CD1c-positive myeloid dendritic cell (primary cell): Measurements from ENCODE around the gene MFSD6.
A peak's percentile ranks its signal among the peaks of the same experiment; 100 is the strongest.
"Not testable (repeated sequence)": the region's sequence is repeated elsewhere in the genome, so short reads cannot be mapped to it uniquely, and the experiment has no call there.

Experiments
- DNase-seq: peaks from one replicate; pipeline ENCODE4 v3.0.0-alpha.2; 2016; ENCODE audit errors: extremely low spot score

The MFSD6 gene

DNA sequence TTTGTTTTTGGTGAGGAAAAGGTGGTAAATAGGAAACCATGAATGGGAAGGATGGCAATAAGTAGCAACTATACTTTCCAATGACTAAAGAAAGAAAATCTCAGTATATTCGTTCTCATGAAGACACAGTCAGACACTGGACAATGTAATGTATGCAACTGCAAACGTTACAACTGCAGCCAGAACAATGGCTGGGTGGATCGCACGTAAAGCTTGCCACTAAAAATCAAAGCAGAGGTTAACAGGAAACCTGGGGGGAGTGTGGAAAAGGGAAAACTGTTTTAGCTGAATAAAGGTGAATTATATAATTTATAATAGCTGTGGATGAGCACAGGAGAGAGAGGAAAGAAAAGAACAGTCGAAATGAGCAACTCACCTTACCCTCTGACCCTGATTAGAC, 93.1 kb downstream of the MFSD6 start:
- no peak for DNase-seq

DNA sequence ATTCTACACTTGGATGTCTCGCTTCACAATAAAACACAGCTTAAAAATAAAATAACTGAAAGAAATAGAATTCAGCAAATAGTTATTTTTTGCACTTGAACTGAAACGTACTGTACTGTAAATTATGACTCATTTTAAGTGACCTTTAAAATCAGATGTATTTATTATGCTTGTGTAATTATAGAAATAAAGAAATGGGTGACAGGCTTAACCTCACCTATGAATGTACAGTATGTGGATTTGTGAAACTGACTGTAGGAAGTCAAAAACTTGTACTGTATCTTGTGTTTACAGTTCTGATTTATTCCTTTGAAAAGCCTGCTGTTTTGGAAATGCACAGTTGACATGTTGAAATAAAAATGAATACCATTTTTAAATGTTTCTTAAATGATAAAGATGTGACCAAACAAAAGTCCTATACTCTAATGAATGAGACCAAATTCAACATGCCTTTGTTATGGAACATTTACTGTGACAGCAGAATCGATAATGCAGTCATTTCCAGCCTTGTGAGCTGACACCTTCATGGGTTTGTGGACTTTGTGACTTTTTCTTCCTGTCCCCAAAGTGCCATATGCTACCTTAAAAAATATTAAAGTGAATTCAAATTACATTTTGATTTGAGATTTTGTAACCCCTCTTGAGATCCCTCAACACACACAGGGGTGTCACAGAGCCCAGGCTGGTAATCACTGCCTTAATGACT, 93.7 kb downstream of the MFSD6 start:
- no peak for DNase-seq

DNA sequence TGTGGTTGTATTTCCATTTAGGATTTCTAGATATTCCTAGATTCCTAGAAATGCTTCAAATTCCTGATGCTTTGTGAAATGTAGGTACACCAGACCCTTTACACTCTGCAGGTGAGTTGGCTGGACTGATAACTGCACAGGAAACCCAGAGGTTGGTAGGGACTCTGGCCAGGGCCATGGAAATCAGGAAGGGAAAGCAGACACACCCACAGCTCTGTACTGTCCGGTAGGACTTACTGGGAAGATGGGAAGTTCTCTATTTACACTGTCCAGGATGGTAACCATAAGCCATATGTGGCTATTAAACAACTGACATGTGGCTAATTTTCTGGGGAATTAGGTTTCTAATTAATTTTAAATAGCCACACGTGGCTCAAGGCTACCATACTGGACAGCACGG, 94.9 kb downstream of the MFSD6 start:
- no peak for DNase-seq

DNA sequence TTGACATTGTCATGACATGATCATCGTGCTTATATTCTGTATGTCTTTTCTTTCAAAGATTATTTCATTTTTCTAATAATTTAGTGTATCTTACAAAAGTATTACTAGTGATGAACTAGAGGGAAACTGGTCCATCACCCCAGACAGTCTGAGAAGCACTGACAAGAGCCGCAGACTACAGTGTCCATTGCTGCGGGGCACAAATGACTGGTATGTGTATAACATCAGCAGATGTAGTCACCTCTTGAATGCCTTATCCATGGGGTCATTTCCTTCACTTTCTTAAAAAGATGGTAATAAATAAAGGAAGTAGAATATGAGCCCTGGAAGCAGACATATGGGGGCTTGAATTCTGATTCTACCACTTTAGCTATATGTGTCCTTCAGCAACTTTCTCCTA, 96.8 kb downstream of the MFSD6 start:
- no peak for DNase-seq

DNA sequence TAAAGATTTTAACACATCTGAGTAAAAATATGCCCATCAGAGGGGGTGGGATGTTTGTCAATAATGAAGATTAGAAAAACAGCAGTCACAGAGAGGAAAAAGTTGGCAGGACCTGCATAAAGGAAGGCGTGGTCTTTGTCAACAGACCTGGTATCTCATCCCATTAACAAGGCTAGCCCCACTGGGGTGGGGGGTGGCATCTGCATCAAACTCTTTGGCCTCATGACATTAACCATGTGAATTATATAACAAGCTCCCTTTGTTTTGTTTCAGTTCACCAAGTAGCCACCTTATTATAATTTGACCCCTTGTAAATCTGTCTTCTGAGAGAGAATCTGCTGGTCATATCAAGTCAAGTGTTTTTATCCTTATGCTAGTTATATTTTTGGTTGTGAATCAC, 97.5 kb downstream of the MFSD6 start:
- no peak for DNase-seq

DNA sequence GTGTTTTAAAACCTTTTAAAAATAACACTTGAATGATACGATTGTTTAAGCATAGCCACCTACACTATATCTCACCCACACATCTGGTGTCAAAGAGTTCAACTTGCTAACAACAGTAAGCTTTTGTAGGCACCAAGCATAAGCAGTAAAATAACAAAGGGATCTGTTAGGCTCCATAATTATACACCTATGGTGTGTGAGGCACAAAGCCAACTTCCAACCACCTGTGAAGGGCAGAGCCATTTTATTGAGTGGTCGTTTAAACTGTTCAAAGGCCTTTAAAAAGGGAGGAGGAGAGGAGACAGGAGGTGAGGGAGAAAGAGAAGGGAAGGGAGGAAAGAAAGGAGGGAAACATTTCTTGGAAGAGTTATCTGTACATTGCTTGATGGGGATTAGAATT, 98.5 kb downstream of the MFSD6 start:
- no peak for DNase-seq

- DNase-seq = no peak
Measured at GRCh38 chr2:190507135-190507534, 99.0 kb downstream of the MFSD6 start.

DNA sequence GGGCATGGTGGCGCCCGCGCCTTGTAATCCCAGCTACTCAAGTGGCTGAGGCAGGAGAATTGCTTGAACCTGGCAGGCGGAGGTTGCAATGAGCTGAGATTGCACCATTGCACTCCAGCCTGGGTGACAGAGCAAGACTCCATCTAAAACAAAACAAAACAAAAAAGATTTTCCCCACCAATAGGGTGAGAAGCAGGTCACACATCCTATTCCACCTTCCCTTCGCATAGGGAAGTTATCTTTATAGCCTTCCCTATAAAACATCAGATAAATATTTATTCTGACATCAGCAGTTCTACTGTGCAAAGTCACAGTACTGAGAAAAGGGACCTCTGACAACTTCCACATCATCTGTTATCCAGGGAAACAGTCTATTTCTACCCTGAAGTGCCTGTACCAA, 101.7 kb downstream of the MFSD6 start:
- not testable (repeated sequence) for DNase-seq

DNA sequence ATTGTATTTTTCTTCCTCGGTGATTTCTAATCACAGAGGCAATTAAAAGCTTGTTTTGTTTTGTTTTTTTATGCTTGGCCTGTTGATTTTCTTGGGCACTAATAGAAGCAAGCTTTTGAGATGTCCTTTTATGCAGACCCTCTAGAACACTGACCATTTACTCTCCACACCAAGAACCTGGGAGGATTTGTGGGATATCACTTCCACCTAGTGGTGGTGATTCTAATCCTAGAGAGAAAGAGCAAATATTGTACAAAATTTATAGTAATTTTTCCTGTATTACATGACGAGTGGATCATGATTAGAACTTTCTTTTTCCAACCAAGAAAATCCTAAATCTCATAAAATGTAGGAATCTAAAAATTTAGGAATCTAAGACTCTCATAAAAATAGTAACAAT, 102.9 kb downstream of the MFSD6 start:
- DNase-seq = no peak

DNA sequence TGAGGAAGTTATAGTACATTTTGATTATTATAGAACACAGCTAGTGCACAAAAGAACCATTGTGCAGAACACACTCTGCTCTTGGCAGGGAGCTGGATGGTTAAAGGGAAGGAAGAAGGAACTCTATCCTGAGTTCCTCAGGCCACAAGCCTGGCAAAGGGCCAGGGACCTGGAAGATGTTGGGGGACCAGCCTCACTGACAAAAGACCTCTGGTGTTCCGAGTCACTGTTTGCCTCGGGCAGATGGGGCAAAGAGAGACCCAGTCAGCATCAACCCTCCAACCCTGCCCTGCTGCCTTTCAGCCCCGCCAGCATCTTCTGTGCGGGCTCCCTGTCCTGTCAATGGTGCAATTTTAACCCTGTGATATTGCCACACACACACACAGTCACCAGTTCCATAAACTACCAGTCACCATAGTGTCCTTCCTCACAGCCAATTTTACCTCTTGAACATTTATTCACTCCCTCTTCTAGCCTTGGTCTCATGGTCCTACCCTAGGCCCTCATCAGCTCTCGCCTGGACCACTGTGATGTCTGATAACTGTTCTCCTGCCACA, 104.5 kb downstream of the MFSD6 start:
- DNase-seq = no peak

GRCh38 chr2:190513877-190514276, 105.7 kb downstream of the MFSD6 start:
- no peak for DNase-seq

DNA sequence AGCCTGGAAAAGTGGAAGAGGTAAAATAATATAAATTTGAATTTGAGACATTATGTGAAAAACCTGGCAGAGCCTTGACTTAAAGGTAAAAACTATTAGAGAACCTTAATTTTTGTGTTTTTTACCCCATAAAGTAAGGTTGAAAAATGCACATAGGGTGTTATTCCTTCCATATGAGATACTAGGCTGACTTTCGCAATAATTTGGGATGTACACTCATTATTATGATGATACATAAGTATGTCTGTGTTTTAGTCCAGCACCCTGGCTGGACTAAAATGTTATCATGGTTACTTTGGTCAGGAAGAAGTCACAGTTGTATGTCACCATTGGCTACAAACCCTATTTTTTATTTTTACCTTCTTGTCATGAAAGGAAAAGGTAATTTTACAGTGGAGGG, 106.5 kb downstream of the MFSD6 start:
- no peak for DNase-seq

DNA sequence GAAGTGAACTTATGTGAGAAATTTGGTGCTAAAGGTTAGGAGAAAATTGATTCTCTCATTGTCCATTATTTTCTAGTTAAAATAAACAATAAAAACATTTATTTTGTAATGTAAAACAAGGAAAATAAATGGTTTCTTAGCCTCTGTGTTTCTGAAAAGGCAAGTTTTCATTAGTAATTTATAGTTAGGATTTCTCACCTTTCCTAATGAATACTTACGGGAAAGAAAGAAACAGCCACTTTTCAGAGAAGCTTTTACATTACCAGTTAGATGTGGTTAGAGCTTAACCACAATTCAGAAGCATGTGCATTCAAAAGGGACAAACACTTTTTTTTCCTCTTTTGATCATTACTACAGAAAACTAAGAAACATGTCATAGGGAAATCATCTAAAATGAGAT, 107.5 kb downstream of the MFSD6 start:
- no peak for DNase-seq

DNA sequence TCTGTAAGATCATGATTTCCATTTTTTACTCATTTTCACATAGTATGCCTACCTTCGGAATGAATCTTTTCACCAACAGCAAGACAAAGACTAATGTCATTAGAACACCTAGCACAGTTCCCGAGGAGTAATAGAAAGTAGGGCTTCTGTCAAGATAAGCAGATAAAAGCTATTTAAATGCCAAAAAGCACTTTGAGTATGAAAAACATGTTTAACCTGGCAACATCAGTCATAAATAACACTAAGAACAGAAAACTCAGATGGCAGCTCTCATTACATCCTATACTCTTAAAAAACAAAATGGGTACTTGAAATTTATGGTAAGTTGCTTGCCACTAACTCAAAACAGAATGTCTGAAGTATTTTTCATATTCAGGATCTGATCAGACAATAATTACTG, 109.3 kb downstream of the MFSD6 start:
- no peak for DNase-seq

- DNase-seq = no peak
Measured at GRCh38 chr2:190519975-190520767, 112.0 kb downstream of the MFSD6 start.

DNA sequence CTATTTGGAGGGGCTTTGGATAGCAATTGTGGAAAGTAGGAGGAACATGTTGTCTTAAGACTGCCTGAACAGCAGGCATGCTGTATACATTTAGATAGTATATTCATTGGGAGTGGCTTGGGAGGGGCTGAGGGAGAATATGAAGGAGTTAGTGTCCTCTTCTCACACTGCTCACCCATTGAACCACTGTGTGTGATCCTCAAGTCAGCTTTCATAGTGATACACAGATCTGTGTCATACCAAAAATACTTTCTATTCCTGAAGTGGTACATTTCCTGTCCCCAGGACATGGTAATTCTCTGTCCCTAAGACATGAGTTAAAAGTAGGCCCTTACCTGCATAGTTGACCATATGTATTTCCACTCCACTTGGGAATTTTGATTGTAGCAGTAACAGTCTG, 116.8 kb downstream of the MFSD6 start:
- DNase-seq = no peak

DNA sequence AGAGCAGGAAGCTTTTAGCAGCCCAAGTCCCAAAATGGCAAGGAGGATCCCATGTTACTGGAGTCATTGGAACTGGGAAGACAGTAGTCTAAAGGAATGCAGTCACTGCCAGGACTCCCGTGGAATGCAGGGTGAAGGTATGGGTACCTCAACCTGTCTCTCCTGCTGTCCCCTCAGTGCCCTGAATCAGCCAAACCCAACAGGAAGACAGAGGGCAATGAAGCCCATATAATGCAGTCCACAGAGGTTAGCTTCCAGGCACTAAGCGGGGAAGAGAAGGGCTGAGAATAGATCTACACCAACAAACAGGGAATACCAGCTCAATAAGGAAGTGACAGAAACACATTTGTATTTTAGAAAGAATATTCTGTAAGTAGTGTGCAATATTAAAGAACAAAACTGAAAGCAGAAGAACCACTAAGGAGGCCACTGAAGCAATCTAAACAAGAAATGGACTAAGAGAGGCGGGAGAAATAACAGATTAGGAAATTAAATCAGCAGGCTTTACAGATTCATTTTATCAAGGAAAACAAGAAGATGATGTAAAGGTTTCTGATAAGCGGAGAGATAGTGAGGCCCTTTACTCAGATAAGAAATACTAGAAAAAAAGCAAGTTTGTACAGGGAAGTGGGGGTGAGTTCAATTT, 118.1 kb downstream of the MFSD6 start:
- DNase-seq = peak; percentile 41

- no peak for DNase-seq
Measured at GRCh38 chr2:190527214-190527613, 119.1 kb downstream of the MFSD6 start.

DNA sequence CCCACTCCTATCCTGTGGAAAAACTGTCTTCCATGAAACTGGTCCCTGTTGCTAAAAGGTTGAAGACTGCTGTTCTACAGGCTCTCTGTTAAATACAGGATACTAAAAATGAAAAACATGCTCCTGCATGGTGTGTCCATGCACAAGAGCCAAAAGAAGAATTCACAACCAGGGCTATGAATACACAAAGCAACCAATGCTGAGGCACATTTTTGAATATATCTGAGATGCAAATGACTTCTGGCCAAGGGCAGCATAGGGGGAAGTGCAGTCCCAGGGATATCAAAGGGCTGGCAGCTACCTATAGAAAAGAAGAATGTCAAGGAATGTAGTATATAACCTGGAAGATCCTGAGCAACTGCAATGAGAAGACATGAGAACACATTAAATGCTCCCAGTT, 119.8 kb downstream of the MFSD6 start:
- no peak for DNase-seq

GRCh38 chr2:190528521-190529001, 120.4 kb downstream of the MFSD6 start:
- DNase-seq = peak; percentile 22

DNA sequence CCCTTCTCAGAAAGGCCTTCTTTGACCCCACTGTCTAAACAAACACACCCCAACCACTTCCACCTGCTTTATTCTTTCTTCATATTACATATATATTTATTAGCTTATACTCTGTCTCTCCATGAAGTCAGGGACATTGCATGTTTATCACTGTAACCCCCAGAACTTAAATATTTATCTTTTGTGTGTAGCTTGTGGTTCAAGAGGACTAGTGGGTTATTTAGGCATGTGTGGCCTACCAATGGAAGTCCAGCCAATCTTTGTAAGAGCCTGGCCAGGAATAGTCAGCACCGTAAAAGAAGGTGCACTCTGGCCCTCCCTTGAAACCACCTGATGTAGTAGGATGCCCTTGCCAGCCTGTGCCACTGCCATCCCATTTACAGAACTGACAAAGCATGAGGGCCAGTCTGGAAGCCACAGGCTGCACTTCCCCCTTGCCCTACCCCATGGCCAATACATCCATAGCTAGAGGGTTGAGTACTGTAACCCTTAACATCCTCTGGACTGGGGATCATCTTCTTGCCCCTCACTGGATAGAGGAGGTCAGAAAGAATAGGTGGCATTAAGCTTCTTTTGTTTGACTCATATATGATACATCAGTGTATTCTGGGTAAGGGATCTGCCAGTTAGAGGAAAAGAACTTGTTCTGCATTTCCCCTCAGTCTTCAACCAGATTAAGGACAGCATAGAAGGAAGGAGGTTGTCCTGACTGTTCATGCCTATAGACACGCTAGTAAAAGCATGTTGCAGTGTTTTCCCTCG, 121.5 kb downstream of the MFSD6 start:
- DNase-seq = peak; percentile 35
